Trophoblast cell (in vitro differentiated cells and primary cell): ENCODE results near the gene ALPK3.

Experiments used
- DNase-seq, 2 donors: peaks; one replicate each; pipeline ENCODE4 v3.0.0-alpha.2; 2016
- H2AFZ ChIP-seq: 2 replicates; pipeline ENCODE4 v1.6.1; 2013; ENCODE audit warnings: low read length, moderate library complexity, mild to moderate bottlenecking; ENCODE audit not compliant: insufficient read depth, poor library complexity
- H2AK5ac ChIP-seq: 2 replicates; pipeline ENCODE4 v1.6.1; 2013; ENCODE audit warnings: mild to moderate bottlenecking, low read length
- H2BK120ac ChIP-seq: 2 replicates; pipeline ENCODE4 v1.6.1; 2013; ENCODE audit warnings: low read length, mild to moderate bottlenecking, moderate library complexity; ENCODE audit not compliant: insufficient read depth, poor library complexity
- H2BK12ac ChIP-seq: 2 replicates; pipeline ENCODE4 v1.6.1; 2013; ENCODE audit warnings: mild to moderate bottlenecking, low read length, moderate library complexity
- H2BK5ac ChIP-seq: 2 replicates; pipeline ENCODE4 v1.6.1; 2013; ENCODE audit warnings: low read length, low read depth, moderate library complexity, mild to moderate bottlenecking; ENCODE audit not compliant: poor library complexity
- H3K14ac ChIP-seq: 2 replicates; pipeline ENCODE4 v1.6.1; 2013; ENCODE audit warnings: mild to moderate bottlenecking, low read length
- H3K18ac ChIP-seq: 2 replicates; pipeline ENCODE4 v1.6.1; 2013; ENCODE audit warnings: mild to moderate bottlenecking, low read length
- H3K23ac ChIP-seq: 2 replicates; pipeline ENCODE4 v1.6.1; 2013; ENCODE audit warnings: low read length
- H3K27ac ChIP-seq: 2 replicates; pipeline ENCODE4 v1.5.1; 2013; ENCODE audit warnings: low read depth, mild to moderate bottlenecking, inconsistent platforms, low read length, moderate library complexity
- H3K27me3 ChIP-seq: 2 replicates; pipeline ENCODE4 v1.6.1; 2013; ENCODE audit warnings: inconsistent platforms, mild to moderate bottlenecking, low read length, moderate library complexity; ENCODE audit not compliant: insufficient read depth
- H3K36me3 ChIP-seq, 2 experiments: 1 replicate in 1 of 2; 2 replicates in 1 of 2; pipeline ENCODE4 v1.6.1; 2013; ENCODE audit warnings: low read length in 2 of 2, mild to moderate bottlenecking in 2 of 2, moderate library complexity in 1 of 2; ENCODE audit not compliant: insufficient read depth in 2 of 2, control insufficient read depth in 1 of 2
- H3K4ac ChIP-seq: 2 replicates; pipeline ENCODE4 v1.6.1; 2013; ENCODE audit warnings: low read depth, mild to moderate bottlenecking, low read length, moderate library complexity
- H3K4me1 ChIP-seq, 2 experiments: 1 replicate in 1 of 2; 2 replicates in 1 of 2; pipeline ENCODE4 v1.6.1; 2013; ENCODE audit warnings: low read length in 2 of 2, mild to moderate bottlenecking in 2 of 2, moderate library complexity in 1 of 2; ENCODE audit not compliant: insufficient read depth in 2 of 2, control insufficient read depth in 1 of 2
- H3K4me2 ChIP-seq: 2 replicates; pipeline ENCODE4 v1.6.1; 2013; ENCODE audit warnings: inconsistent platforms, mild to moderate bottlenecking, low read length, moderate library complexity
- H3K4me3 ChIP-seq: 2 replicates; pipeline ENCODE4 v1.5.1; 2013; ENCODE audit warnings: mild to moderate bottlenecking, low read depth, low read length, inconsistent platforms
- H3K79me1 ChIP-seq: one replicate; pipeline ENCODE4 v1.6.1; 2013; ENCODE audit warnings: low read length
- H3K79me2 ChIP-seq: 2 replicates; pipeline ENCODE4 v1.6.1; 2013; ENCODE audit warnings: low read length, mild to moderate bottlenecking; ENCODE audit not compliant: control insufficient read depth, insufficient read depth, poor library complexity
- H3K9ac ChIP-seq: 2 replicates; pipeline ENCODE4 v1.6.1; 2013; ENCODE audit warnings: mild to moderate bottlenecking, low read length
- H3K9me3 ChIP-seq: 2 replicates; pipeline ENCODE4 v1.6.1; 2013; ENCODE audit warnings: low read depth, mild to moderate bottlenecking, control low read depth, inconsistent platforms, low read length; ENCODE audit not compliant: insufficient read depth
- H4K12ac ChIP-seq: 2 replicates; pipeline ENCODE4 v1.6.1; 2013; ENCODE audit warnings: low read depth, mild to moderate bottlenecking, low read length, moderate library complexity
- H4K8ac ChIP-seq: 2 replicates; pipeline ENCODE4 v1.6.1; 2013; ENCODE audit warnings: low read depth, mild to moderate bottlenecking, low read length, moderate library complexity
- H4K91ac ChIP-seq: one replicate; pipeline ENCODE4 v1.6.1; 2013; ENCODE audit warnings: low read depth, mild to moderate bottlenecking, low read length, moderate library complexity
- WGBS: extraction: QIAGEN DNeasy Blood & Tissue Kit; methylation state at CpG from one replicate; pipeline ENCODE4 v1.1.7; 2013; ENCODE audit warnings: missing lambda C conversion rate; ENCODE audit not compliant: insufficient read length, insufficient coverage; ENCODE audit errors: extremely low coverage; 5-methylcytosine and 5-hydroxymethylcytosine counted together

ALPK3 gene

GRCh38 chr15:84914351-84914750 is 97.2 kb downstream of the ALPK3 start:
- H3K4me1 ChIP-seq: peaks cover 25 to 32% of the 10 kb centered on the region in 2 experiments
- H3K9me3 ChIP-seq: no peaks in the 10 kb centered on the region
- peak in 1 of 2 donors; percentile 9 for DNase-seq
- peak overlapping the region; percentile 66 for H3K4ac ChIP-seq
- peak overlapping the region; percentile 90 for H2BK12ac ChIP-seq
- H3K4me2 ChIP-seq: peak overlapping the region; percentile 32
- H4K91ac ChIP-seq: peak overlapping the region; percentile 97
- WGBS: no CpG with 5 or more reads among the region's 5 CpGs
- H3K27me3 ChIP-seq: no peaks in the 10 kb centered on the region
- H3K36me3 ChIP-seq: no peaks in the 10 kb centered on the region
- H3K79me2 ChIP-seq: peaks cover 2% of the 10 kb centered on the region
- peak overlapping the region; percentile 20 for H2AFZ ChIP-seq
- peak overlapping the region; percentile 1 for H4K12ac ChIP-seq
- peak overlapping the region; percentile 85 for H3K27ac ChIP-seq
- H3K4me3 ChIP-seq: no peak overlapping the region
- H3K14ac ChIP-seq: peak overlapping the region; percentile 54
- peak overlapping the region; percentile 56 for H3K18ac ChIP-seq
- H3K23ac ChIP-seq: no peak overlapping the region
- H3K9ac ChIP-seq: peak overlapping the region; percentile 14
- peak overlapping the region; percentile 57 for H2BK5ac ChIP-seq
- H2AK5ac ChIP-seq: peak overlapping the region; percentile 91
- H2BK120ac ChIP-seq: peak overlapping the region; percentile 82
- peaks cover 34% of the 10 kb centered on the region for H3K79me1 ChIP-seq
- peak overlapping the region; percentile 44 for H4K8ac ChIP-seq

GRCh38 chr15:84914909-84915605 is 97.9 kb downstream of the ALPK3 start:
- Histone ChIP-seq H3K9me3 (no peaks in the 10 kb centered on the region), H3K4ac (peak overlapping the region; percentile 86), H4K12ac (peak overlapping the region; percentile 50), H3K4me2 (peak overlapping the region; percentile 32), H2BK12ac (peak overlapping the region; percentile 77), H4K91ac (peak overlapping the region; percentile 99), H3K79me2 (peaks cover 2% of the 10 kb centered on the region), H3K23ac (no peak overlapping the region), H3K4me1 (peaks cover 25 to 32% of the 10 kb centered on the region in 2 experiments), H3K4me3 (no peak overlapping the region), H4K8ac (peak overlapping the region; percentile 50), H3K27me3 (no peaks in the 10 kb centered on the region), H2AK5ac (peak overlapping the region; percentile 49), H3K14ac (peak overlapping the region; percentile 73), H2BK5ac (peak overlapping the region; percentile 66), H2AFZ (peak overlapping the region; percentile 56), H3K9ac (no peak overlapping the region), H2BK120ac (peak overlapping the region; percentile 82), H3K36me3 (no peaks in the 10 kb centered on the region), H3K18ac (peak overlapping the region; percentile 82), H3K79me1 (peaks cover 31% of the 10 kb centered on the region), H3K27ac (peak overlapping the region; percentile 97)
- no CpG with 5 or more reads among the region's 12 CpGs for WGBS
- DNase-seq: peak; percentile 98 to 100

- H3K36me3 ChIP-seq: no peaks in the 10 kb centered on the region
- H3K27ac ChIP-seq: peak overlapping the region; percentile 97
- no peaks in the 10 kb centered on the region for H3K27me3 ChIP-seq
- peak overlapping the region; percentile 50 for H4K8ac ChIP-seq
- peak overlapping the region; percentile 82 for H3K18ac ChIP-seq
- H2BK120ac ChIP-seq: peak overlapping the region; percentile 69
- H4K91ac ChIP-seq: peak overlapping the region; percentile 99
- H2AK5ac ChIP-seq: peak overlapping the region; percentile 49
- peak overlapping the region; percentile 50 for H4K12ac ChIP-seq
- peak overlapping the region; percentile 77 for H2BK12ac ChIP-seq
- H3K4ac ChIP-seq: peak overlapping the region; percentile 86
- H3K4me3 ChIP-seq: no peak overlapping the region
- peak overlapping the region; percentile 56 for H2AFZ ChIP-seq
- H3K4me1 ChIP-seq: peaks cover 25 to 32% of the 10 kb centered on the region in 2 experiments
- WGBS: no CpG with 5 or more reads among the region's 3 CpGs
- H3K23ac ChIP-seq: no peak overlapping the region
- H2BK5ac ChIP-seq: peak overlapping the region; percentile 66
- H3K79me2 ChIP-seq: peaks cover 2% of the 10 kb centered on the region
- H3K9me3 ChIP-seq: no peaks in the 10 kb centered on the region
- DNase-seq: peak; percentile 35 to 52
- H3K9ac ChIP-seq: no peak overlapping the region
- peaks cover 31% of the 10 kb centered on the region for H3K79me1 ChIP-seq
- H3K14ac ChIP-seq: peak overlapping the region; percentile 73
- peak overlapping the region; percentile 25 for H3K4me2 ChIP-seq
Measured at GRCh38 chr15:84915606-84915958, 98.4 kb downstream of the ALPK3 start.

- H4K12ac ChIP-seq: no peak overlapping the region
- no peak overlapping the region for H3K14ac ChIP-seq
- H3K18ac ChIP-seq: no peak overlapping the region
- H3K9me3 ChIP-seq: no peaks in the 10 kb centered on the region
- H3K27ac ChIP-seq: no peak overlapping the region
- H3K4me2 ChIP-seq: no peak overlapping the region
- H3K23ac ChIP-seq: no peak overlapping the region
- H2BK12ac ChIP-seq: peak overlapping the region; percentile 29
- peaks cover 22 to 25% of the 10 kb centered on the region in 2 experiments for H3K4me1 ChIP-seq
- H4K91ac ChIP-seq: peak overlapping the region; percentile 4
- no peak overlapping the region for H2BK120ac ChIP-seq
- H3K27me3 ChIP-seq: no peaks in the 10 kb centered on the region
- no peak overlapping the region for H2BK5ac ChIP-seq
- H3K9ac ChIP-seq: no peak overlapping the region
- H2AFZ ChIP-seq: no peak overlapping the region
- no peaks in the 10 kb centered on the region for H3K36me3 ChIP-seq
- peak overlapping the region; percentile 26 for H2AK5ac ChIP-seq
- H3K4me3 ChIP-seq: no peak overlapping the region
- H3K4ac ChIP-seq: no peak overlapping the region
- DNase-seq: no peak
- peaks cover 26% of the 10 kb centered on the region for H3K79me1 ChIP-seq
- peaks cover 2% of the 10 kb centered on the region for H3K79me2 ChIP-seq
- no peak overlapping the region for H4K8ac ChIP-seq
- WGBS: no CpG with 5 or more reads among the region's 1 CpG
Measured at GRCh38 chr15:84917452-84917851, 100.3 kb downstream of the ALPK3 start.
